Left hindlimb (tissue), 1 donor: ENCODE results near the gene PALM.

Experiments used
- DNase-seq: peaks from one replicate; pipeline ENCODE4 v3.0.0-alpha.2; 2018

PALM gene

DNA sequence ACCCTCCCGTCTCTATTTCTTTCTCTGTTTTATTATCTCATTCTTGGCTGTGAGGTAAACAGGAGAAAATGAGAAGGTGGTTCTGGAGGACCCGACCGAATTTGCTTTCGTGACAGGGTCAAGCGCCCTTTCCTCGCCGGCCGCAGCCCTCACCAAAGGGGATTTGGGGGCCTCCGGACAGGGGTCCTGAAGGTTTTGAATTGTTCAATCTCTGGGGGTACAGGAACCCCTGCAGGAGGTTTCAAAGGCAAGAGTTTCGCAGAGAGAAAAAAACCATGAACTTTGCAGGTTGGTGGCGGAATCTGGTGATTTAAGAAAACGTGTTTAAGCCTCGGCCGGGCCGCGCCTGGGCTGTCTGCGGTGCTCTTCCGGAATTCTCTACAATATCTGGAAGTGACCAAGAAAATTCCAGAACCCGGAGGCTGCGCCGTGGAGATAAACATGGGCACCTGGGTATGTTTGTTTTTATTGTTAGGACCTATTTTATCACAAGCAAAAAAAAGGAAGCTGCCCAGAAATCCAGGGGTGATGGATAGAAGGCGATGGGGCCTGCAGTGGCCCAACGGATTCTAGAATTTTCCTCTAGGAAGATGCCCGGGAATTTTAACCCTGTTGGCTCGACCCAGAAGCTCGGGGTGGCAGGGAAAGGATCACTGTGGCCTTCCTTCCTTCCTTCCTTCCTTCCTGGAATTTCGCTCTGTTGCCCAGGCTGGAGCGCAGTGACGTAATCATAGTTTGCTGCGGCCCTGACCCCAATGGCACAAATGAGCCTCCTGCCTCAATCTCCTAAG, 74.3 kb downstream of the PALM start:
- DNase-seq = peak; percentile 13

DNA sequence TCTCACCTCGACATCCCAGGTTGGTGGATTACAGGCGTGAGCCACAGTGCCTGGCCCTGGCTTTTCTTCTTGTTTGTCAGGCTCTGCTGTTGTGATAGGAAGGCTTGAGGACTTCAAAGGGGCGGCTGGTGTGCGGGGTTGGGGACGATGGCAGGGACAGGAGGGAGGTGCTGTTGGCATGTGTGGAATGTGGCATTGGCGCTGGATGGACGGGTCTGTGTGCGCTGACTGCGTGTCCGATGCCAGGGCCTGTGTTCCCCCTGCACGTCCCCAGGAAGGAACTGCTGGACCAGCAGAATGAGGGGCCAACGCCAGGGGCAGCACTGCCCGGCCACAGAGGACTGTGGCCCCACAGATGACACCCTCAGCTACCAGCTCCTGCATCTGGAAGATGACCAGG, 75.8 kb downstream of the PALM start:
- peak; percentile 16 for DNase-seq

DNA sequence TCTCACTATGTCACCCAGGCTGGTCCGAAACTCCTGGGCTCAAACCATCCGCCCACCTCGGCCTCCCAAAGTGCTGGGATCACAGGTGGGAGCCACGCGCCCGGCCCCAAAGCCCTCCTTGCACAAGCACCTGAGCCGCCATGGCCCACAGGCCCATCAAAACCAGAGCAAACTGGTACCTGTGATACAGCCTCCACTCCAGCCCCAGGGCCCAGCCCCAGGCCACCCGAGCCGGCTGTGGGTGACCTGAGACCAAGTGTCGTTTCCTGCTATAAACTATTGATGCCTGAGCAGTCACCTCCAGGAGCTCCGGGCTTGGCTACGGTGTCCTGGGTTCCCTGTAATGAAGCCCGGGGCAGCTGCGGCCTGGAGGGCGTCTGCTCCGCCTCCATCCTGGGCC, 78.8 kb downstream of the PALM start:
- peak; percentile 10 for DNase-seq

DNA sequence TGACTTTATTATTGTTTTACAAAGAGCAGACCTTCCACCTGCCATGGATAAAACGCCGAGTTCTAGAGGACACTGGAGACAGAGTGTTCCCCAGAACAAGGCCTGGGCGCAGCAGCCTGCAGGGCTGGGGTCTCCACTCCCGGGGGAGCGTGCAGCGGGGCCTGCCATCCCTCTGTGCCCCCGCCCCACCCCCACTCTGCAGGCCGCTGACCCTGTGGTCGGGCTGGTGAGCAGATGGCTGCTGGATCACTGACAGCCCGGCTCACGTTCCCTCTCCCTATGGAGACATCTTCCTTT, 79.9 kb downstream of the PALM start:
- peak; percentile 28 for DNase-seq

DNA sequence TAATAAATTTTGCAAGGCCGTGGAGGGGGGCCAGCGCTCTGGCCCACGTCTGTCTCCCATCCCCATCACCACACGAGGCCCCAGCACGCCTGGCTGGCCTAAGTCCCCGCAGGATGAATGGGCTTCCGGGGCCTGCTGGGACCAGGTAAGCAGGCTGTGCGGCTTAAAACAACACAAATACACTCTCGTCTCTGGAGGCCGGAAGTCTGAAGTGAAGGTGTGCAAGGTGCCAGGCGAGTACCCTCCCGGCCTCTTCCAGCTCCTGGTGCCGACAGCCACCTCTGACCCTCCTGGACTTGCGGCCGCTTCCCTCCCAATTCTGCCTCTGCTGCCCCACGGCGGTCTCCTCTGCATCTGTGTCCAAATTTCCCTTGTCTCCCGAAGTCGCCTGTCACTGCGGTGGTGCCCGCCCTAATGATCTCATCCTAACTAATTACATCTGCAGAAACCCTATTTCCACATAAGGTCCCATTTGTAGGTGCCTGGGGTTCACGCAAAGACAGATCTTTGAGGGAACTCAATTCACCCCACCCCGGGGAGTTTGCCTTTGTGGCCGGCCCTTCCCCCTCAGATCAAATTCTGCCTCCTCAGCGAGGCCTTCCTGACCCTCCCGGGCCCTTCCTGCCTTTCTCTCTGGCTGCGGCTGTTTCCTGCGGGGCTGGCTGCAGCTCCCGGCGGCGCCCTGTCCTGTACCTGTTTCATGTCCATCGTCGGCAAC, 80.4 kb downstream of the PALM start:
- peak; percentile 77 for DNase-seq

DNA sequence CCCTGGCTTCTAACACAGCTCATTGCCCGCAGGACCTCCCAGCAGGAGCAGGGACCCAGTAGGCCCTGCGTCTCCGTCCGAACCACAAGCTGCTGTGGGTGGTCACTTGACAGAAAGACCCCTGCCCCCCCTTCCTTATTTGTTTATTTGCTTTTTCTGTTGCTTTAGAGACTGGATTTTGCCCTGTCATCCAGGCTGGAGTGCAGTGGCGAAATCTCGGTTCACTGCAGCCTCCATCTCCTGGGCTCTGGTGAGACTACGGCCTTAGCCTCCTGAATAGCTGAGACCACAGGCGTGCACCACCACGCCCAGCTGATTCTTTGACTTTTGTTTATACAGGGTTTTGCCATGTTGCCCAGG, 80.9 kb downstream of the PALM start:
- no peak for DNase-seq

DNA sequence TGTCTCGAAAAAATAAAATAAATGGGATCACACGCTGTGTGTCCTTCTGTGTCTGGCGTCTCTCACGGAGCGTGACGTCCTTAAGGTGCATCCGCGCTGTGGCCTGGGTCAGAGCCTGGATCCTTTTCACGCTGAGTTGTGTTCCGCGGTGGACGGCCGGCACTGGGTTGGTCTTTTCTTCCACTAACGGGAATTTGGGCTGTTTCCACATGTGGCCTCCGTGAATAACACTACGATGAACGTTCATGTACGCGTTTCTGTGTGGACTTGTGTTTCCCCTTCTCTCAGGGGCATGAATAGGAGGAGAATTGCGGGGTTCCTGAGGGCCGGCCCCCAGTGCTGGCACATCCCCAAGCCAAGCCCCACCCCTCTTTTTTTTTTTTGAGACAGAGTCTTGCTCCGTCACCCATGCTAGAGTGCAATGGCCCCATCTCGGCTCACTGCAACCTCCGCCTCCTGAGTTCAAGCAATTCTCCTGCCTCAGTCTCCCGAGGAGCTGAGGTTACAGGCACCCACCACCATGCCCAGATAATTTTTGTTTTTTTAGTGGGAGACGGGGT, 82.4 kb downstream of the PALM start:
- DNase-seq = peak; percentile 18

DNA sequence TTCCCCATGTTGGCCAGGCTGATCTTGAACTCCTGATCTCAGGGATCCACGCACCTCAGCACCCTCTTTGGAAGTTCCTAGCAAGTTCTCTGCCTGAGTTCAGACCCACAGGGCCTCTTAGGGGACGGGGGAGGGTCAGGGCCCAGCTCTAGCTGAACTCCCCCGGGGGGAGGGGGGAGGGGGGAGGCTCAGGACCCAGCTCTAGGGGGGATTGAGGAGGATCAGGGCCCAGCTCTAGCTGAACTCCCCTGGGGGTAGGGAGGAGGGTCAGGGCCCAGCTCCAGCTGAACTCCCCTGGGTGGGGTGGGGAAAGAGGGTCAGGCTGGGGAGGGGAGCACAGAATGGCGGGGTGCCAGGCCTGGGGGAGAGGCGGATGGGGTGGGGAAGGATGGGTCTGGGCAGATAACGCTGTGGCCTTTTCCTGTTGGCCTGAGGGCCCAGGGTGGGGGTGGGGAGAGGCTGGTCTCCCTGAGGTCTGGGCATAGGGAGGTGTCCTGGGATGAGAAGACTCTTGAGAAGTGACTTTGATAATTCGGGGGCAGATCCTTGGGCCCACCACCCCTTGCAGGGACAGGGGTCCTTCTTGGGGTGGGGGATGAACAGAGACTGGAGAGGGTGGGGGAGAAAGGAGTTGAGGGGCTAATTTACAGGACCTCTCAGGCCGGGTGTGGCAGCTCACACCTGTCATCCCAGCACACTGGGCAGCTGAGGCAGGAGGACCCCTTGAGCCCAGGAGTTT, 83.0 kb downstream of the PALM start:
- DNase-seq = peak; percentile 47

DNA sequence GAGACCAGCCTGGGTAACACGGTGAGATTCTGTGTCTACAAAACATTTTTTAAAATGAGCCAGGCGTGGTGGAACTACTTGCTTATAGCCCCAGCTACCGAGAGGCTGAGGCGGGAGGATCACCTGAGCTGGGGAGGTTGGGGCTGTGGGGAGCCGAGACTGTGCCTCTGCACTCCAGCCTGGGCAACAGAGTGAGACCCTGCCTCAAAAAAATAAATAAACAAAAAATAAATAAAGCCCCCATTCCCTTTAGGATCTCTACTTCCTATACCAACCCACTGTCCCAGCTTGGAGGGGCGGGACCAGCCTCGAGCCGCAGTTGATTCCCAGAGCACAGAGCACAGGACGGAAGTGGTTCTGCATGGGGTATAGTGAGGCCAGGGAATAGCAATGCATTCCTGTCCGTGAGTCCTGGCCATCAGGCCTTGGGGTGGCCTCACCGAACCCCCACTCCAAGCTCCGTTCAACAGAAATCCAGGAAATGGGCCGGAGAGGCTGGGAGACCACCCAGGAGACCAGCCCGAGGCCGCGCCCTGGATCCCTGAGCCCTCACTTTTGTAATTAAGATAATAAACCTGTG, 83.7 kb downstream of the PALM start:
- DNase-seq = peak; percentile 29

DNA sequence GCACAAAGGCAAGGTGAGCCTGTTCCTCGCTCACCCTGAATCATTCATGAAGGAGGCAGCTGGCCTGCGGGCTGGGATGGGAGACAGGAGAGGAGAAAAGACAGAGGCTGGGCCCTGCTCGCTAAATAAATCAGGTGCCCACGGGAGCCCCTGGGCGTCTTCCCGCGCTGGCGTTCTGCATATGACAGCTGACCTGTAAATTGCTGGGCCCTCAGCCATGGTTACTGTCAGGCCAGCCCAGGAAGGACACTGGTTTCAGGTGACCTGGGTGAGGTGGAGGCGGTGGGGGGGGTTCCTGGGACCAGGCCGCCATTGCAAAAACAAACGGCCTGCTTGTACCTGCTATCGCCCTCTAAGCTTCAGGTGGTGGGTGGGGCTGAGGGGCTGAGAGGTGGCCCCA, 85.1 kb downstream of the PALM start:
- peak; percentile 30 for DNase-seq

DNA sequence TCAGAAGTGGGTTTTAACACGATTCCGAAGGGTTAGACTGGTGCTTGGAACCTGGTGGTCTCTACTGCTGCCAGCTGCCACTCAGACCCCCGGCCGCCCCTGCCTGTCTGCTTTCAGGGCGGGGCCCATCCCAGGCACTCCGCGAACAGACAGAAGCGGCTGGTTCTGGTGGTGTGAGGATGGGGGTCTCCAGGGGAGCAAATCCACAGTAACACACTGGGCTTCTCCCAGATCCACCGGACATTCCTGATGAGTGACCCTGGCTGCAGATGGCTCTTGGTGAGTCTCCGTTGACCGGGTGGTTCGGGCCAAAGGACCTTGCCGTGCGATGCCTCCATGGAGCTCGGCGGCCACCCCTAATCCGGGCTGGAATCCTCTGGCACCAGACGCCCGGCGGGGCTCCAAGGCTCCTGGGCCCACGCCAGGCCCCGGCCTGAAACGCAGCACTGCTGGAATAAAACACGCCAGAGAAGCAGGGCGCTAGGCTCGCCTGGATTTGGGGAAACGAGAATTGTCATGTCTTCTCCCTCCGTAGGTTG, 86.4 kb downstream of the PALM start:
- peak; percentile 58 for DNase-seq

DNA sequence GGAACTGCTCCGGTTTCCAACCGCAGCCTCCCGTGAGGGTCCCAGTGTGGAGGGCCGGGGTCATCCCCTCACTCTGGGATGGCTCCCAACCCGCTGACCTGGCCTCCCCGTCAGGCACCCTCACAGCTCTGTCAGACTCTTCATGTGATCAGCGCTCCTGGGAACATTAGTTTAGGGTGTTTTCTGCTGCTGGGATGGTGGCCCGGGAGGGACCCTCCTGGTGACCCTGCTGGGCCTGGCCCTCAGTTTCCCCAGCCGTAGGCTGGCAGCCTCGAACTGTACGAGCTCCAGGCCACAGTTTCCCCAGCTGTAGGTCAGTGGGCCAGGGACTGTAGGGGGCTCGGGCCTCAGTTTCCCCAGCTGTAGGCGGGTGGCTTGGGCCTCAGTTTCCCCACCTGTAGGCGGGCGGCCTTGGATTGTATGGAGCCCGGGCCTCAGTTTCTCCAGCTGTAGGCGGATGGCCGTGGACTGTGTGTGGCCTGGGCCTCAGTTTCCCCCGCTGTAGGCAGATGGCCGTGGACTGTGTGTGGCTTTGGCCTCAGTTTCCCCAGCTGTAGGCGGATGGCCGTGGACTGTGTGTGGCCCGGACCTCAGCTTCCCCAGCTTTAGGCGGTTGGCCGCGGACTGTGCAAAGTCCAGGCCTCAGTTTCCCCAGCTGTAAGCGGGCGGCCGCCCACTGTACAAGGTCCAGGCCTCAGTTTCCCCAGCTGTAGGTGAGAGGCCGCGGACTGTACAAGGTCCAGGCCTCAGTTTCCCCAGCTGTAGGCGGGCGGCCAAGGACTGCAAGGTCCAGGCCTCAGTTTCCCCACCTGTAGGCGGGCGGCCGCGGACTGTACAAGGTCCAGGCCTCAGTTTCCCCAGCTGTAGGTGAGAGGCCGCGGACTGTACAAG, 87.2 kb downstream of the PALM start:
- peak; percentile 45 for DNase-seq

DNA sequence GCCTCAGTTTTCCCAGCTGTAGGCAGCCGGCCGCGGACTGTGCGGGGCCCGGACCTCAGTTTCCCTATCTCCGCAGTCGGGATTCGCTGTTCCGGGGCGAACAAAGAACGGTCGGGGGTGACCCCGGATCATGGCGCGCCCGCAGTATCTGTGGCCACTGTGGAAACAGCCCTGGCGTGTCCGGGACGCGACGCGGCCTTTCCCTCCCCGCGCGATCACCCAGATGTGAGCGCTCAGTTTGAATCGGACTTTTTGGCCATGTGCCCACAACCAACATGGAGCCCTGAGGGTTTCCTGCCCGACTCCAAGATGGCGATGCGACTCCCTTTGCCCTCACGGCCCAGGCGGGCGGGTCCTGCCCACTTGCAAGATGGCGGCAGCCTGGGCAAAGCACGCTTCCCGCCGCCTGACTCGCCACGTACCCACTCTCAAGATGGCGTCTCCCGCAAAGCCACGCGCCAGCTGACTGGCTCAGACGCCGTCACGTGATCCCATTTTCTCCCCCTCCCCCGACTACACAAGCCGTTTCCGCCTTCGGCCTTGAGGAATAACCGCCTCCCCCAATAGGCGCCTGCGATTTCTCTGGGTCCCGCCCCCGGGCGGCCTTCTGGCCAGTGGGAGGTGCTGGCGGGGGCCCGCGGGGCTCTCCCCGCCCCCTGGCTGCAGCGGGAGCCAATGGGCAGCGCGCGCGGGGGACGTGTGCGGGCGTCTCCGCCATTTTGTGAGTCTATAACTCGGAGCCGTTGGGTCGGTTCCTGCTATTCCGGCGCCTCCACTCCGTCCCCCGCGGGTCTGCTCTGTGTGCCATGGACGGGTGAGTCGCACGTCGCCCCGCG, 88.2 kb downstream of the PALM start, which contains the start of gene PTBP1:
Gene PTBP1 (plus strand): TSS at position 761 of the 836 bp plus-strand sequence. CDS start 46 bp downstream, at position 807.
- DNase-seq = peak; percentile 100
